Glomerular visceral epithelial cell (primary cell): Measurements from ENCODE around the gene RALGAPA2.

ENCODE experiments used
- DNase-seq: peaks from one replicate; pipeline ENCODE4 v3.0.0-alpha.2; 2016; ENCODE audit errors: extremely low spot score

Gene RALGAPA2

DNA sequence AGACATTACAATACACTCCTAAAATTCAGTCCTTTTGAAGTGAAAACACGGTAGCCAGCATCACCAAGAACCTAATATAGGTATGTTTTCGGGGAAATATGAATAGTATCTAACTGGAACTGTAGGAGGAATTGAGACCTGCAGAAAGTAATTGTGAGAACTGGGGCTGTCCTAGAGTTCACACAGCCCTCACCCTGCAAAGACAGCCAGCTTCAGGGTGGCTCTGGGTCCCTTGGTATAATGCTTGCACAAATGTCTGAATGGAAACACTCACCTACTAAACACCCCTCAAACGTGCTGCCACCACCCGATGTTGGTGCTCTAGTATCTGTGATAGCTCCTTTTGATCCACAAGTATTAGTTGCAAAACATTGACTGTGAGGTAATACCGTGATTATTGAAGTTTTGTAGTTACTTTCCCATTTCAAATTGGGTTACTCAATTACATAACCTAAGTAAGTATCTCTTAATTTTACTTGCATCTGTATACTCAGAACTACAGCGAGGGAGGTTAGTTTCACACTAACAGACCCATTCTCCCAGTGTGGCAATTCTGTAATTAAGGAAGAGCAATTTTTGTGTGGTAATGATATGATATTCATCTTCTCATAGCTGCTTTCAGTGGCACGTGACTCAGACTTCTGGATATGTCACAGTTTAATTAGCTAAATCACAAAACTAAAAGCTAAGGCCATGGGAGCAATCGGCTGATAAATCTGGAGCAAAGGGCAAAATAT is 215.0 kb downstream of the RALGAPA2 start:
- no peak for DNase-seq

DNA sequence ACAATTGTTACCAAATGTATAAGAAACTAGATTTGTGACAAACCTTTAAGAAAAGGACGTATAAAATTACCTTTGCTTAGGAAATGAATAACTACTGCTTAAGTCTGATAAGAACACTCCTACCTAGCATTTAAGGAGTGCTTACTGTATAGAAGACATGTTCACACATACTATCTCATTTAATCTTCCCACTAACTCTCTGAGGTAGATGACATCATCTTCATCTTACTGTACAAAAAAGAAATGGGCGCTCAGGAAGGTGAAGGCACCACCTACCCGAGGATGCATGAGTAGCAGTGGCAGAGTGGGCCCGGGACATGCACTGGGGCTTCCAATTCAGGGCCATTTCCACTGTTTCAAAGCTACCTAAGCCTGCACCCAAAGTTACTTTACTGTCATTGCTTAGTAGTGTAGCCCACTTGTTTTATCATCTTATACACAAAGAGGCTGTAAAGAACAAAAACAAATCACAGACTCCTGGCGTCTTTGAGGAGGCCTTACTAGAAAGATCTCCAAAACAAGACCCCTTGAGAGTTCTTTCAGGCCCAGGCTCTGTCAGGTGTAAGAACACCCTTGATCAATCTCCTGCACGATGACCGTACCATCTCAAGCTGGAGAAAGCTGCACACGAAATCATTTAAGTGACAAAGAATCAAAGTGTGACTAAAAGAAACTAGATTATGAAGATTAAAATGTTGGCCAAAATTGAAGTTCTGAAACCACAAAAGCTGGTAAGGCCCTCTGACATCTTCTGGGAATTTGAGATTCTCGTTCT is 216.5 kb downstream of the RALGAPA2 start:
- DNase-seq = no peak

DNA sequence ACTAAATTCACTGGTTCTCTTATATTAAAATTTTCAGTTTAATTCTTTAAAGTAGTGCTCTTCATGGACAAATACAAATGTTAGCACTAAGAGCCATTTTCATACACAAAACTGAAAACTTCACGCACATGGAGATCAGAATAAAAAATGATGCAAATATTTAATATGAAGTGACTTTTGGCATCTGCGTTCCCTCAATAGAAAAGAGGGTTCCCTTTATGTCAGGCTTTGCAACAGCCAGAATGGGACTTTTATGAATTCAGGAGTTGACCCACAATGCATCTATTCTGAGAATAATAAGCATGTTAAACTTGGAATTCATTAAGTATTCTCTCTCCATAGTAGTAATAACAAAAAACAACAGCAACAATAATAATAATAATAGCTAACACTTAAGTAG is 218.7 kb downstream of the RALGAPA2 start:
- DNase-seq = no peak

DNA sequence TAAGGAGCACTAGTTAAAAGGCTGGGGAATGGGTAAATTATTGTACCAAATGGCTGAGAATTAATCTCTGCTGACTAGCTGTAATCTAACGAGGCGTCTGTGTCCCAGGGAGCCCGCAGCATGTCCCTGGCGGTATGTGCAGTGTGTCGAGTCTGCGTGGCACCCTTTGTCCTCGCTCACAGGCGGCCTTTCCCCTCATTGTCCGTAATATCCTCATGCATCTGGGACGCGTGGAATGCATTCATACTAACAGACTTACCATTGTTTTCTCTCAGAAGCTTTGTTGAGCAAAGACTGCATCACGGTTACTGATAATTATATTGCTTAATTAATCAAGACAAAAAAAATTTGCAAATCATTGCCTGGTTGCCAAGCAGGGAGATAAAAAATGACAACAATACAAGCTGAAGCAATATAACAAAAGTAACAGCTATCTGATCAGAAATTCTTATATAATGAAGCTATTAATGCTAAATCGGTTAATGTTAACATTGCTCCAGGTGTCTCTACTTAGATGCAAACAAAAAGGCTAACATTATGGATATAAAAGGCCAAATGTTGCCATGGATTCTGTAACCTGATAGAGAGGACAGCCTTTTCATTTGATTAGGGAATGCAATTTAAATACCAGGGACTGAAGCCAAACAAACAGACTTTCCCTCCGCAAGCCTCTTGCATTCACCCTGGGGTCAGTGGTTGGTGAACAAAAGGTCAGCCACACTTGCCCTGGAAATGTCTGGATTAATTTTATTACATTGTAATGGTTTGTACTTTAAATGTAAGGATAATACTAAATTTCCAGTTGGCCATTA is 219.7 kb downstream of the RALGAPA2 start:
- DNase-seq = no peak

DNA sequence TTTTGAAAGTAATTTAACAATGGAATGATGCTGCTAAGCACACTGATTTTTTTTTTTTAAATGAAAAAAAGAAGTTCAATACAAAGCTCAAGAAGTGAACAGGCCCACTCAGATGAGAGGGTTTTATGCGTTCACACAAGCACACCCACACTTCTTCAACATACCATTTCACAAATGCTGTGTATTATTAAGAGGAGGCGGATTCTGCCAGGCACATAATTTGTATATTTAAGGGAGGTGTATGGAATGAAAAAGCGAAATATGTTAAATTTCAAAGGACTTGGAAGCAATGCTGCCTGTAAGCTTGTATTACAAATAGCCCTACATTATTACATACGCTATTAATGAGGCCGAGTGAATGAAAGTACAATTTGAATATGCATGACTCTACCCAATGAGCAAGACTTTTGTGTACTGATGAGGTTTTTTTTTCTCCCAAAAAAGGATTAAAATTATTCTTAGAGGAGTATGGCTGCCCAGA is 220.6 kb downstream of the RALGAPA2 start:
- DNase-seq = no peak

DNA sequence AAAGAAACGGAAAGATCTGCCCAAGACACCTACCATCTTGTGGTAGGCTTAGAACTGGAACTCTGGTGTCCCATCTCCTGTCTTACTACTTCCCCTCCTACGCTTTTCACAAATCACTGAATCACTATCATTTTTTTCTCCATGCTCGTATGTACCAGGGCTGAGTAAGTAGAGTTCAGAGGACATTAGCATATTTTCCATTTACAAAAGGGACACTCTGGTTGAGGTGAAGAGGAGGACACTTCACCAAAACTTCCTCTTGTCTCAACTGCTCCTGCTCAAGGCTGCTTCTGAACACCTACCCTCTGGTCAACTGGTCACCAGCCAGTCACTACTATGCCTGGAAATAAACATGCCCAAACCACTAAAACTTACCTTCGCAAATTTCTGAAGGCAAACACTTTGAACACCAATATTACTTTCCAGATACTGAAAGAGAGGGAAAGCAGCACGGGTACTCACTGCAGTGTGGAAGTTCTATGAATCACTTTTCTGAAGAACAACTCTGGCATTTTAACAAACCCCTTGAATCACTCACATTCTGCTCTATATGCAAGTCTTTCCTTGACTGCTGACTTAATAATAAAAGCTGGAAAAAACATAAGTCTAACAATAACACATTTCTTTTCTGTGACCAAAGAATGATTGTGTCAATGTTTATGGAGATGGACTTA is 221.2 kb downstream of the RALGAPA2 start:
- DNase-seq = no peak

DNA sequence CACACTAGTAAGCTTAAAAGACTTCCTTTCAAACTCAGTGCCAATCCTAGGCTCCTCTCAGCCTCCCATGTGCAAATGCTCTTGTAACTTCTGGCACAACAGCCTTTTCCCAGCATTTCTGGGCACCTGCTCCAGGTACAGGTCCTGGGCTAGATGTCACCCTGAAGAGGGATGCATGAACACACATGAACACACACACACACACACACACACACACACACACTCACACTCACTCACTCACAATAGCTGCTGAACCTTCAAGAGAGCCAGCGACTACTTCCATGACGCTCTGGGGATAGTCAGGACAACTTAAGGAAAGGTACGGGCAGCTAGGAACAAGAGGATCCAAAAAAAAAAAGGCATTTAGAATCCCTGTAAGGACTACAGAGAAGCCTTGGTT is 221.8 kb downstream of the RALGAPA2 start:
- no peak for DNase-seq

DNA sequence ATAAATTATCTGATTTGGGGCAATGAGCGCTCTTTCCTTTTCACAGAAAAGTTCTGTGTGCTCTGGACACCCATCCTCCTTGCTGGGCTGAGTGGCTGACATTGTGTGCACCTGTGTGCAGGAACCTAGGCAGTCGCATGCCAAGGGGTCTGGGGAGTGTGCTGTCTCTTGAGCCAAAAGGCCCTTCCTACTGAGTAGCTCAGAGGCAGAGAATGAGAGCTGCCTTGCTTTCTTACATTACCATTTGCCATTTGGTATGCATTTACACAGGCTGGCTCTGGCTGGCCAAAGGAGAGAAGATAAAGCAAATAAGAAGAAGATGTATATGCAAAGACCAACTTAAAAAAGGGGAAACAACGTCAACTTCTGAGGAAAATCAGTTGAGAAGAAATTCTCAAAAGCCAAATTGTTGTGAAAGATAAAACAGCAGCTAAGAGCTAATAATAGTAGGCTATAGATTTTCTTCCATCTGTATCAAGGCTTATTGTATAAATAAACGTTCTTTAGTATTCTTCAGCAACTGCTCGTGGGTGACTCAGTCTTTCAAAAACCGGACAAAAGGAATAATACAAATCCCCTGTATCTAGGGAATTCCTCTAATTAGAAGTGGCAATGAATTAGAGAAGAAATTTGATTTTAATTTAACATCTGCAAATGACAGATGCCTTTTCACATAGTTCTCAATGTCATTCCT is 222.6 kb downstream of the RALGAPA2 start:
- no peak for DNase-seq

DNA sequence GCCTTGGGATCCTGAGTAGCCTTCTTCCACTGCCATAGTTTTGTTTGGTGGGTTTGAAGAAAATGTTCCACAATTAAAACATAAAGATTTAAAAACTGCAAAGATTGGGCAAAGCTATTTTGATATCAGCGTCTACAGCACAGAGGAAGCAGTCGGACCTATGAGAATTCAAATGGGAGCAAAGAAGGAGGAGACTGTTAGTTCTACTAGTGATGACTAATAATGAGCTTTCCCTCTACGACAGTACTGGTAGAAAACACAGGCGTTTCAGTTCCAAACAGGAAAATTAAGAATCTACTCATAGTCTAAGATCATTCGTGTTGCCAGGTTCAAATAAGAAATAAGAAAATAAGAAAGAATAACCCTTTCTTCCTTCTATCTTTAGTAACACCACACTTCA is 223.4 kb downstream of the RALGAPA2 start:
- DNase-seq = no peak

DNA sequence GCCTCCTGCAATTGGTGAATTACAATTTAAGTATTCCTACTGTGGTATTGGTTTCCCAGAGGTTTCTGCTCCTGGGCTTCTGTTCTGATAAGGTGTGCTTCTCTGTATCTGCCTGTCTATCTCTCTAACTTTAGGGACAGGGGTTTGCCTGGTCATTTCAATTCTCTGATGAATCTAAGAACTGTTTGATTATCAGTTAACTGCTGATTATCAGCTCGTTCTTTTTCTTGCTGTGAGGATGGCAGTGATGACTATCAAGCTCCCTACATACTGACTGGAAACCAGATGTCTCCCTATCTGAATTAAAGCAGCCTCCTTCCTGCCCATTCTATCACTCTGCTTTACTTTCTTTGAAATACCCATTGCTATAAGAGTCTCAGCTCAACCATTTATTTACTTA is 224.1 kb downstream of the RALGAPA2 start:
- DNase-seq = no peak

DNA sequence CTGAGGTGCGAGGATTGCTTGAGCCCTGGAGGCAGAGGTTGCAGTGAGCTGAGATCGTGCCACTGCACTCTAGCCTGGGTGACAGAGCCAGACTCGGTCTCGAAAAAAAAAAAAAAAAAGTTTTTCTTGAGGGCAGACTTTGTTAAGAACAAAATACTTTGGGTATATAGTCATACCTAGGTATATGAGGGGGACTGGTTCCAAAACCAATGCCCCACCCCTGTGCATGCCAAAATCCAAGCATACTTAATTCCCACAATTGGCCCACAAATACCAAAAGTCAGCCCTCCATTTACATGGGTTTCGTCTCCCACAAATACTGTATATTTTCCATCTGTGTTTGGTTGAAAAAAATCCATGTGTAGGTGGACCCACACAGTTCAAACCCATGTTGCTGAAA is 224.6 kb downstream of the RALGAPA2 start:
- DNase-seq = no peak

DNA sequence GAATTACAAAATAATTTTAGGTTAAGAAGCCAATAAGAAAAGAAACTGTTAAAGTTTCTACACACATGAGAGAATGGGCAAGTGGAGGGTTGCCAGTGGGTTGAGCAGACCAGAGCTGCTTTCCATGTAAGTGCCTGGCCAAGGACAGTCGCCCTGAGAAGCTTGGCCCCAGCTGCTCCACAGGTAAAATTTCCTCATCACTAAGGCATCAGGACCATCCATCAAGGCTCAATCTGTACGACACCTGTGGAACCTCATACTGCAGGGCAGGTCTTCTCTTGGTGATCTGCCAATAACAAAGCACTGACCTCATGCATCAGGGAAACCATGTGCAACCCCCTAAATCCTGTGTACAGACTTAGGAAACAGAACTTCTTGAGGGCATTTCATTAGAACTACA is 229.1 kb downstream of the RALGAPA2 start:
- no peak for DNase-seq

DNA sequence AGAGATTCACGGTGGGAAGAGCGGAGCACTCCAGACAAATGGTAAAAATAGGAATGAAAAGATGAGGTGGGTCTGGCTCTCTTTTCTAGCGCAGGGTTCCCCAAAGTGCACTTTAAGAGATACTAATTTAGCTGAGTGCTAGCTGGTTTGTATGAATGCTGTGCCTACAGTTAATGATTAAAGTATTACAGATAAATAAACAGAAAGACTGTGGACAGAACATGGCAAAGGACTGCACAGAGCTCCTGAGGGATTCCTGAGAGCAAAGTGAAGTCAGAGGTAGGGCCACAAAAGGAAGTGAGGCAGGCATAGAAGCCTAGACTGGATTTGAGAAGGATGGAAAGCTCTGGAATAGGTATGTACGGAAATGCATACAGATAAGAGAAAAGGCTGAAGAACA is 230.0 kb downstream of the RALGAPA2 start:
- DNase-seq = no peak

DNA sequence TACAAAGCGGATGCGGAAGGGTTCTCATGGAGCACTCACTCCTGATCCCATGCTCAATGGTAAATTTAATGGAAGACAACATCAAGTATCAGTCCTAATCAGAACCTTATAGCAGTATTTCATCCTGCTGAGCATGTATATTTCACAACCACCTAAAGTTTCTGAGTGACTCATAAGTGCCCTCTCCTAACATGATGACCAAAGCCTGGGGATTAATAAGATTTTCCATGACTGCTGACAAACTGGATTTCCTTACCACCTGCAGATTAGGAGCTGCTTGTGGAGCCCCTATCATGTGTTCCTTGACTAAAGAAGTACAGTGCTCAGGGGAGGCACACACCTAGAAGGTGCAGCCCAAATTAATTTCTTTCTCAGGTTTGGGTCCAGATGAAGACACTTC is 231.8 kb downstream of the RALGAPA2 start:
- DNase-seq = peak; percentile 21

DNA sequence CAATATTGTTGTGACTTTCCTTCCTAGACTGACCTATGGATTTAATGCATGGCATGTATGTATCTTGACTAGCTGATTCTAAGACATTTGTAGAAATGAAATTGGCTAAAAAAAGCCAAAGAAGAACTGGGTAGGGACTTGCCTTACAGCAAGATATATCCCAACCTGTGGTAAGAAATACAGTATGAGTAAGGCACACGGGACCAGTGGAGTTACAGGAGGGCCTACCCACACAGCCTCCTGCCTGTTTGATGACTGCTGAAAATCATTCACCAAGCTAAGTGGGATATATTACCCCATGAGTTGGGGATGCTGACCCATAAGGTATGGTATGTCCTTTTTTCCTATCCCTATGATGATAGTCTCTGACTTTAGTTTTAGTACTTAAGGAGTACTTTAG is 232.3 kb downstream of the RALGAPA2 start:
- no peak for DNase-seq

DNA sequence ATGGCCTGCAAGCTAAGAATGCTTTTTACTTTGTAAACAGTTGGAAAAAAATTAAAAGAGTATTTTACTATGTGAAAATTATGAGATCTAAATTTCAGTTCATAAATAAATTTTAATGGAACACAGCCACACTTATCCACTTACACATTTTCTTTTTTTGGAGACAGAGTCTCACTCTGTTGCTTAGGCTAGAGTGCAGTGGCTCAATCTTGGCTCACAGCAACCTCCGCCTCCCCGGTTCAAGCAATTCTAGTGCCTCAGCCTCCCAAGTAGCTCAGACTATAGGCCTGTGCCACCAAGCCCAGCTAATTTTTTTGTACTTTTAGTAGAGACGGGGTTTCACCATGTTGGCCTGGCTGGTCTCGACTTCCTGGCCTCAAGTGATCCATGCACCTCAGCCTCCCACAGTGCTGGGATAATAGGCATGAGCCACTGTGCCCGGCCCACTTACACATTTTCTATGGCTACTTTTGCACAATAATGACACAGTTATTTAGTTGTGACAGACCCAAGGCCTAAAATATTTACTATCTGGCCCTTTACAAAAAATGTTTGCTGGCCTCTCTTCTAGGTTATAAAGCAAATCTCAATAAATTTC is 234.9 kb downstream of the RALGAPA2 start:
- DNase-seq = no peak

DNA sequence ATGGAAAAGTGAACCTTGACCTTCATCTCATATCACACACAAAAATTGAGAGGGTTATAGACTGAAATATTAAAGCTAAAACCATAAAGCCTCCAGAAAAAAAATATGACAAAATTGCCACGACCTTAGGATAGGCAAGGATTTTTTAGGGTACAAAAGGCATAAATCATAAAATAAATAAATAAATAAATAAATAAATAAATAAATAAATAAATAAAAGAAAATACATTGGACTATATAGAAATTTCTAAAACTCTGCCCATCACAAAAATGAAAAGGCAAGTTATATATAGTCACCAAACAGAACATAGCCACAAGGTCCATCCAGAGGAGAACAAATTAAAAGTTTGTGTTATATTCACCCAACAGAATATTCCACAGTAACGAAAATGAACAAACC is 235.9 kb downstream of the RALGAPA2 start:
- no peak for DNase-seq

DNA sequence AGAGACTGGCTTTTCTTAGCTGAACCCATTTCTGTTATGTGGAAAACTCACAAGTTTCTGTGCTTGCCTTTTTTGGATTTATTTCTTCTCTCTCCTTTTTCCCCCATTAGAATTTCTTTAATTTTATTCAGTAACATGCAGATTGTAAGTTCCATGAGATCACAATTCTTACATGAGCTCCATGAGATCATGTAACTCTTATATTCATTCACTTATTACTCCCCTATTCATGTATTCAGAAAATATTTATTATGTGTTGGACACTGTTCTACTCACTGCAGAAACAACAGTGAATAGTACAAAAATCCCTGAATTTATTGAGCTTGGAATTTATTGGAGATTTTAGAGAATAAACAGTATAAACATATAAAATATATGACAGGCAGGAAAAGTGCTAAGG is 238.8 kb downstream of the RALGAPA2 start:
- no peak for DNase-seq

DNA sequence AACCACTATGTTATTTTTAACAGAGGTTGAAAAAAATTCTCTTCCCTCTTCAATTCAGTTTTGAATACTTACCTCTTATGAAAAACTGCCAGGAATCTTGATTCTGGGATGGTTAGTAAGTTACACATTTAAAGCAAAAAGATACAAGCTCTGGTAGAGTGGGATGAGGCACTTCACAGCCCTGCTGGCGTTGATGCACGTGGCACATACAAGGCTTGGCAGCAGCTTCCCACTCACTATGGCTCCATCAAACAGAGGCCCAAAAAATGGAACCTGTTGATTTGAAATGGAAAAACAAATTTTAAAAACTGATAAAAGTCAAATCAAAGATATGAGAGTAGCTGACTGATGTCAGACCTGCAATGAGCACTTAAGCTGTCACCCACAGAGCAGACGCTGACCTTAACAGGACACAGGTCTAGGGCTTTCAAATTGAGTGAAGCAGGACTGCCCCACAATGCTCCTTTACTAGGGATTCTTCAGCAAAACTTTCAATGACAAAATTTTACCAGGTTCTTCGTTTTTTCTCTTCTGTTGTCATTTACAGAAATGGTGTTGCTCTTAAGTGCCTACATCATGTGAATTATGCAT is 239.7 kb downstream of the RALGAPA2 start:
- DNase-seq = no peak

DNA sequence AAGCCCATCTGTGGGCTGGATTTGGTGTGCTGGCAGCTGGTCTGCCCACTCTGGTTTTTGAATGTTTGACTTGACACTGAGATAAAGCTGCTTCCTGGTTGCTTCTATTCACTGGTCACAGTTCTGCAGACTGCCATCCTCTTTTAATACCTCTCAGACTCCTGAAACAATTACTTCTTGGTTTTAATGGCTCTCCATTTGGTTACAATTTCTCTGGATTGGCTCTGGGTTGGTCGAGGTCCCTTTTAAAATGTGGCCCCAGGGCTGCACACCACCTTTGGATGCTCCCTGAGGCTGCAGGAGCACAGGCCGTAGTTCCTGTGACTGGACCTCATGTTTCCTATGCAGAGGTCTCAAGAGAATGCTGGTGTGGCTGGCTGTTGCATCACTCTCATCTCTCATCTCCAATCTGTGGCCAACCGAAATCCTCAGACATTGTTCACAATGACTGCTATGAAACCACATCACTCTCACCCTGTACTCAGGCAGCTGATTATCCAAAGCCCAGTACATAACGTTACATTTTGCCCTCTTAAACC is 246.0 kb downstream of the RALGAPA2 start:
- peak; percentile 16 for DNase-seq
